ENCODE results near the gene UGCG. TPM values are rescaled to one million over a fixed set of nuclear protein-coding genes. Genes with fewer than 3 reads are reported as not detected.

UGCG gene
- total RNA-seq, 1 donor from 2014 or later, result 22.6 TPM

DNA sequence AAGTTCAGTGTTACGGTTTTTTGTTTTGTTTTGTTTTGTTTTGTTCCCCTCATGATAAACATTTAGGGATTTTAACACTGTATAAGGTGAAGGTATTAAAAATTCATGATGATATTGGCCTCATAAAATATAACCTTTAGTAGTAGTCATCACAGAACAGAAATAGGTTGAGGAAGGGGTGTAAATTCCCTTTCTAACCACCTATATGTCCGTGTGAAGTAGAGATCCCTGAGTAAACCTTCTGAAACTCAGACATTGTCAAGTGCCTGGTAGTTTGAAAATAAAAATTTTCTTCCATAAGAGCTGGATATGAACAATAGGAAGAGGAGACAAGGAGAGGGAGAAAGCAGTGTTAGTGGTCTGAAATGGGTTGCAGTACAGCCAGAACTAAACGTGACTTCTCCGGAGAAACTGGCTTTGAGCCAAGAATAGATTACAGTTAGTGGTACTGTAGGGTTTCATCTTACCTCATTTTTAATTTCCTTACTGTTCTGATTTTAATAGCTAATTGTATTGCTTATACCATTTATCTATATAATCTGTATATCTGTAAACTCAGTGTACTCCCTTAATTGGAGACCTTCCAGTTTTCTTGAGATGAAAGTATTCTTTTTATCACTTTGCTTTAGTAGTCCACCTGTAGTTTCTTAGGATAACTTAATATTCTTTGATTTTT is 18.3 kb downstream of the UGCG start:
- no peak for DNase-seq (ENCODE audit: low spot score)
- Mint-ChIP-seq H3K9me3 (no peaks in the 10 kb centered on the region), H3K4me3 (peak overlapping the region; percentile 65), H3K27ac (peak overlapping the region; percentile 86), H3K36me3 (ENCODE audit: low read depth) (peaks cover 29% of the 10 kb centered on the region), H3K4me1 (ENCODE audit: low read depth) (peaks cover 67% of the 10 kb centered on the region), H3K27me3 (ENCODE audit: insufficient read depth) (peaks cover 4% of the 10 kb centered on the region)
- intact Hi-C loops (cut with micrococcal nuclease), result loop anchor here (1.0 to 10.0 kb wide), 8 partner anchors 45 to 1670 kb away; partner anchors contain the start of genes GNG10 and SNX30

GRCh38 chr9:111915425-111915758 is 18.8 kb downstream of the UGCG start:
- peaks cover 4% of the 10 kb centered on the region for H3K27me3 Mint-ChIP-seq (ENCODE audit: insufficient read depth)
- peak overlapping the region; percentile 65 for H3K4me3 Mint-ChIP-seq
- intact Hi-C loops (cut with micrococcal nuclease), result loop anchor here (1.0 to 10.0 kb wide), 8 partner anchors 45 to 1669 kb away; partner anchors contain the start of genes GNG10 and SNX30
- peaks cover 29% of the 10 kb centered on the region for H3K36me3 Mint-ChIP-seq (ENCODE audit: low read depth)
- DNase-seq (ENCODE audit: low spot score), result no peak
- H3K27ac Mint-ChIP-seq, result peak overlapping the region; percentile 86
- H3K4me1 Mint-ChIP-seq (ENCODE audit: low read depth), result peaks cover 62% of the 10 kb centered on the region
- H3K9me3 Mint-ChIP-seq, result no peaks in the 10 kb centered on the region

- intact Hi-C loops (cut with micrococcal nuclease), result loop anchor here (1.0 to 10.0 kb wide), 17 partner anchors 10 to 1669 kb away; partner anchors contain the start of genes GNG10, PTBP3 and SNX30
- DNase-seq (ENCODE audit: low spot score), result no peak
- Mint-ChIP-seq H3K27me3 (ENCODE audit: insufficient read depth) (peaks cover 4% of the 10 kb centered on the region), H3K36me3 (ENCODE audit: low read depth) (peaks cover 30% of the 10 kb centered on the region), H3K4me3 (peak overlapping the region; percentile 2), H3K4me1 (ENCODE audit: low read depth) (peaks cover 54% of the 10 kb centered on the region), H3K27ac (peak overlapping the region; percentile 74), H3K9me3 (no peaks in the 10 kb centered on the region)
These were observed 19.6 kb downstream of the UGCG start for GRCh38 chr9:111916234-111916645.

GRCh38 chr9:111917201-111917600 is 20.6 kb downstream of the UGCG start:
- DNase-seq (ENCODE audit: low spot score), result no peak
- Mint-ChIP-seq H3K36me3 (ENCODE audit: low read depth) (peaks cover 30% of the 10 kb centered on the region), H3K4me1 (ENCODE audit: low read depth) (peaks cover 50% of the 10 kb centered on the region), H3K4me3 (no peak overlapping the region), H3K27me3 (ENCODE audit: insufficient read depth) (peaks cover 4% of the 10 kb centered on the region), H3K9me3 (no peaks in the 10 kb centered on the region), H3K27ac (no peak overlapping the region)
- intact Hi-C loops (cut with micrococcal nuclease), result loop anchor here (5.0 to 10.0 kb wide), 5 partner anchors 255 to 1668 kb away; partner anchors contain the start of genes GNG10 and SNX30

DNA sequence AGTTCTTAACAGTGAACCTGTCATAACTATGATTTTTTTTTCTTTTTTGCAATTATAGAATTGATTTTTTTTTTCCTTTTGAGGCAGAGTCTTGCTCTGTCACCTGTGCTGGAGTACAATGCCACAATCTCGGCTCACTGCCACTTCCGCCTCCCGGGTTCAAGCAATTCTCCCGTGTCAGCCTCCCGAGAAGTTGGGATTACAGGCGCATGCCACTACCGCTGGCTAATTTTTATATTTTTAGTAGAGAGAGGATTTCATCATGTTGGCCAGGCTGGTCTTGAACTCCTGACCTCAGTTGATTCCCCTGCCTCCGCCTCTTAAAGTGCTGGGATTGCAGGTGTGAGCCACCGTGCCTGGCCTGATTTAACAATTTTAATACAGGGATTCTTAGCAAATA is 21.4 kb downstream of the UGCG start:
- Mint-ChIP-seq H3K9me3 (no peaks in the 10 kb centered on the region), H3K36me3 (ENCODE audit: low read depth) (peaks cover 31% of the 10 kb centered on the region), H3K4me3 (no peak overlapping the region), H3K27me3 (ENCODE audit: insufficient read depth) (peaks cover 4% of the 10 kb centered on the region), H3K4me1 (ENCODE audit: low read depth) (peaks cover 42% of the 10 kb centered on the region), H3K27ac (no peak overlapping the region)
- no peak for DNase-seq (ENCODE audit: low spot score)
- intact Hi-C loops (cut with micrococcal nuclease), result loop anchor here (5.0 to 10.0 kb wide), 5 partner anchors 256 to 1667 kb away; partner anchors contain the start of genes GNG10 and SNX30

DNA sequence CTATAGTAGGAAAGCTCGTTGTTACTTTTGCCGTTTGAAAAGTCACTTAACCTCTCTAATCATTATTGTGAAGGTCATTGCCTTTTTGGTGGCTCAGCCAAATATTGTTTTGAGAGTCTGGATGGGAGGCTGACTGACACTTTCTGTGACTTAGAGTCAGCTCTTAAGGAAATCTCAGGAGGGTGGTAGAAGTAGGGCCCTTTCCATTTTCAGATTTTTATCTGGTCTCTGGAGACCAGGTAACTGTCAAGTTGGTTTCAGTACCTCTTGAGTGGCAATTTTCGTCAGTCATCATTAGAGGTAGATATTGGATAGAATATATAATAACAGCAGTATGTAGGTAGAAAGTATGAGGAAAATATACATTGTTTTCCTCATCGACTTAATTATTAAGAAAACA is 23.3 kb downstream of the UGCG start:
- intact Hi-C loops (cut with micrococcal nuclease), result loop anchor here (5.0 to 10.0 kb wide), 5 partner anchors 258 to 1665 kb away; partner anchors contain the start of genes GNG10 and SNX30
- Mint-ChIP-seq H3K27ac (no peak overlapping the region), H3K4me3 (no peak overlapping the region), H3K4me1 (ENCODE audit: low read depth) (peaks cover 23% of the 10 kb centered on the region), H3K27me3 (ENCODE audit: insufficient read depth) (peaks cover 2% of the 10 kb centered on the region), H3K36me3 (ENCODE audit: low read depth) (peaks cover 24% of the 10 kb centered on the region), H3K9me3 (no peaks in the 10 kb centered on the region)
- DNase-seq (ENCODE audit: low spot score), result no peak

- Mint-ChIP-seq H3K27ac (no peak overlapping the region), H3K27me3 (ENCODE audit: insufficient read depth) (peaks cover 2% of the 10 kb centered on the region), H3K4me1 (ENCODE audit: low read depth) (peaks cover 17% of the 10 kb centered on the region), H3K9me3 (no peaks in the 10 kb centered on the region), H3K36me3 (ENCODE audit: low read depth) (peaks cover 21% of the 10 kb centered on the region), H3K4me3 (no peak overlapping the region)
- no peak for DNase-seq (ENCODE audit: low spot score)
- intact Hi-C loops (cut with micrococcal nuclease), result no loop called here
These were observed 23.9 kb downstream of the UGCG start for GRCh38 chr9:111920531-111920930.

DNA sequence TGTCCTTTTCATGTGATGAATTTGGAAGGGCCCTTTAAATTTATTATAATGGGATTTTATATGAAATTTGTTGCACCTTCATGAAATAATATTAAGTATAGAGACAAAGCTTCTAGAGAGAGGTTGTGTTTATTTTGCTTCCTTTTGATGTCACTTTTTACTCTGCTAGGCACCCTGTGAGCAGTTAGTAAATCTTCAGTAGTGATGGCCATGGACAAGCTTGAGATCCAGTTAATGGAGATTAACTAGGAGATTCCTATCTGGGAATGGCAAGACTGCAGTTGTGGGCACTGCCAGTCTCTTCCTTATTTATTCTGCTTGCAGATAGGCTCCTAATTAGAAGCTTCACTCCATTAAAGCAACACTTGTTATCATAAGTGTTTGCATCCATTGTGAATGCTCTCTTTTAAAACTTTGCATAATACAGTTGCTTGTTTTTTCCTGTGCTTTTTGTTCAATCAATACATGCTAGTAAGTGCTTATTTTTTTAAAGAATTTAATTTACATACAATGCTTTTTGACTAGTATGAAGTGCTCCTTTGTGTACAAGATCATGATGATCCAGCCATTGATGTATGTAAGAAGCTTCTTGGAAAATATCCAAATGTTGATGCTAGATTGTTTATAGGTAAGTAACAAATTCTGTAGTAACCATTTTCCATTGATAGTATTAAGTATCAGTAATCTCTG is 25.9 kb downstream of the UGCG start:
- intact Hi-C loops (cut with micrococcal nuclease), result no loop called here
- Mint-ChIP-seq H3K27ac (no peak overlapping the region), H3K4me1 (ENCODE audit: low read depth) (peaks cover 15% of the 10 kb centered on the region), H3K36me3 (ENCODE audit: low read depth) (peaks cover 21% of the 10 kb centered on the region), H3K27me3 (ENCODE audit: insufficient read depth) (peaks cover 2% of the 10 kb centered on the region), H3K9me3 (no peaks in the 10 kb centered on the region), H3K4me3 (no peak overlapping the region)
- DNase-seq (ENCODE audit: low spot score), result no peak

DNA sequence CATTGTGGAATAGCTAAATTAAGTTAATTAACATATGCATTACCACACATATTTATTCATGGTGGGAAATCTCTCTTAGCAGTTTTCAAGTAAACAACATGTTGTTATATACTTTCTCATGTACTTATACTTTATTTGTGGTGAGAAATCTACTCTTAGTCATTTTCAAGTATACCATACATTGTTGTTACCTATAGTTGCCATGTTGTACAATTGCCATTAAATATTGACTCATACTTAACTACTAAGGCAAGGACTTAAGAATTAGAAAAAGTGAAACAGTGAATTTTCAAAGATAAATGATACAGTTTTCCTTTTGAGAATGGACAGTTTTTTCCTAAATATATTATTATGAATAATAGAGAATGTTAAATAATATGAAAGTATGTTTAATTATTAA is 27.7 kb downstream of the UGCG start:
- no peaks in the 10 kb centered on the region for H3K9me3 Mint-ChIP-seq
- no peaks in the 10 kb centered on the region for H3K27me3 Mint-ChIP-seq (ENCODE audit: insufficient read depth)
- peaks cover 24% of the 10 kb centered on the region for H3K36me3 Mint-ChIP-seq (ENCODE audit: low read depth)
- no peak overlapping the region for H3K27ac Mint-ChIP-seq
- DNase-seq (ENCODE audit: low spot score), result no peak
- H3K4me3 Mint-ChIP-seq, result no peak overlapping the region
- intact Hi-C loops (cut with micrococcal nuclease), result no loop called here
- H3K4me1 Mint-ChIP-seq (ENCODE audit: low read depth), result peaks cover 24% of the 10 kb centered on the region

DNA sequence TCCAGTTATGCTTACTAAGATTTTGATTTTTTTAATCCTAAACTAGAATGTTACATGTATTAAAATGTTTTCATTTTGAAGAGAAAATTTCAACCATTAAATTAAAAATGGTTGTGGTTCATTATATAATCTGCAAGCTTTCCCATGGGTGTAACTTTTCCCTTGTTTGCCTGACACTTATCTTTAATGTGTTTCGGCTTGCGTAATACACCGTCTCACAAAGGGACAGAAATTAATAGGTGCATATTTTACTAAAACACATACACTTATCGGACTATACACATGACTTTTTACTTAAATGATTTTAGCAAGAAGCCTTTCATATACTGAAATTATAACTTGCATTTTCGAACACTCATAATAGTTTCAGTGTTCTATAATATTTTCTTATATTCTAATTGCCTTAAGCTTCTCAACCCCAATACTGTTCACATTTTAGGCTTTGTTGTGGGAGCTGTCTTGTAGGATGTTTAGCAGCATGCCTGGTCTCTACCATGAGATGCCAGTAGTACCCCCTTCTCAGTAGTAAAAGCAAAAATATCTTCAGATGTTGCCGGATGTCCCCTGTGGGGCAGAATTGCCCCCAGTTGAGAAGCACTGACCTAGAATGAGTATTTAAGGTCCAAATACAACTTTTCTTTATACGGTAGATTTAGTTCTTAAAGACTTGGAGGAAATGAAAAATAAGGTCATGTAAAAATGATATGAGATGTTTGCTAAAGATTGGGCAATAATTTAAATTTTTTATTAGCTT is 28.6 kb downstream of the UGCG start:
- Mint-ChIP-seq H3K9me3 (no peaks in the 10 kb centered on the region), H3K36me3 (ENCODE audit: low read depth) (peaks cover 26% of the 10 kb centered on the region), H3K4me3 (no peak overlapping the region), H3K27me3 (ENCODE audit: insufficient read depth) (no peaks in the 10 kb centered on the region), H3K4me1 (ENCODE audit: low read depth) (peaks cover 24% of the 10 kb centered on the region), H3K27ac (no peak overlapping the region)
- DNase-seq (ENCODE audit: low spot score), result no peak
- intact Hi-C loops (cut with micrococcal nuclease), result no loop called here

DNA sequence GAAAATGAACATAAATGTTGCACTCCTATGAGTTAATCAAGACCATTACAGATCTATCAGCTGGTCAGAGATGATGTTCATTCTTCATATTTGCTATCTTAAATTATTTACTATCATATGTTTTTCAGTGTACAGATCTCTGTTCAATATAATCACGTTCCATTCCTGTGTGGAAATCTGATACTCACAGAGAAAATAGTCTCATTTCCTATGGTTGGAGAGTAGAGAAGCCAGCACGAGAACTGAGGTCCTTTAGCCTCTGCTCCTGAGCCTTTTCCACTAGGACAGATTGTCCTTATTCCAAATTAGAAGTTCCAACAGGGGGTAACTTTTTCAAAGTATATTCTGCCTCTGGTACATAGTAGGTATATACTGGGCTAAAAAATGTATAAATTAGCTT is 29.2 kb downstream of the UGCG start:
- Mint-ChIP-seq H3K36me3 (ENCODE audit: low read depth) (peaks cover 26% of the 10 kb centered on the region), H3K4me3 (no peak overlapping the region), H3K27me3 (ENCODE audit: insufficient read depth) (no peaks in the 10 kb centered on the region), H3K27ac (no peak overlapping the region), H3K9me3 (no peaks in the 10 kb centered on the region), H3K4me1 (ENCODE audit: low read depth) (peaks cover 24% of the 10 kb centered on the region)
- DNase-seq (ENCODE audit: low spot score), result no peak
- intact Hi-C loops (cut with micrococcal nuclease), result loop anchor here (1.0 kb wide), 1 partner anchor 9 kb away; no protein-coding TSS in a partner anchor

DNA sequence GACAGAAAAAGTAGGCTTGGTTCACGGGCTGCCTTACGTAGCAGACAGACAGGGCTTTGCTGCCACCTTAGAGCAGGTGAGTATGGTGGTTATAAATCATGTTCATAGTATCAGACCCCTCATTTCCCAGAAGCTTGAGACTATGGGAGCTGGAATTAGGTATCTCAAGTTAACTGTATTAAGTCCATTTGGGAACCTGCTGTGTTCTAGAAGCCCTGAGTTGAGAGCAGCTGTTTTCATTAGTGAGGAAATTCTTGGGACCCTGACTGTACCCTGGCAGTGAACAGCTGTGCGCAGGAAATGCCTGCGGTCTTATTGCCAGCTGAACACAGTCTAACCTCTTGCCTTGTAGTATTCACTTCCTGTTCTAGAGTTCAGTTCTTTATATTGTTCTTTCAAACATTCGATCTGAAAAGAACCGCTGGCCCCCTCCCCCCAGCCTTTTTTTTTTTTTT is 29.8 kb downstream of the UGCG start:
- Mint-ChIP-seq H3K27me3 (ENCODE audit: insufficient read depth) (no peaks in the 10 kb centered on the region), H3K4me1 (ENCODE audit: low read depth) (peaks cover 24% of the 10 kb centered on the region), H3K4me3 (no peak overlapping the region), H3K9me3 (no peaks in the 10 kb centered on the region), H3K36me3 (ENCODE audit: low read depth) (peaks cover 30% of the 10 kb centered on the region), H3K27ac (no peak overlapping the region)
- DNase-seq (ENCODE audit: low spot score), result peak; percentile 42
- intact Hi-C loops (cut with micrococcal nuclease), result loop anchor here (1.0 kb wide), 1 partner anchor 10 kb away; no protein-coding TSS in a partner anchor
